A549 (cell line): ENCODE results near the gene LRRFIP2. TPM values are rescaled to one million over a fixed set of nuclear protein-coding genes. Genes with fewer than 3 reads are reported as not detected.

ENCODE experiments used
- ATAC-seq, 2 experiments: fragments of 200-7000 bp in 1 of 2; fragments of >200 bp in 1 of 2; cut with Nextera tagmentation in 1 of 2; cut with Tn5 transposase in 1 of 2; 3 replicates each; pipeline versions ENCODE4 v1.8.0 to v1.9.1; 2018 to 2020; ENCODE audit warnings: mild to moderate bottlenecking in 1 of 2, moderate library complexity in 1 of 2
- CTCF ChIA-PET: fragments of 300-600 bp; sonication (Branson Sonifier 250); formaldehyde crosslinking; extraction: SDS; loops from one replicate; lab custom pipeline; 2021; ENCODE audit warnings: antibody characterized with exemption, inconsistent platforms; lab: Yijun Ruan, JAX
- POLR2A ChIA-PET: fragments of 350-600 bp; formaldehyde crosslinking; extraction: SDS; loops from one replicate; lab custom pipeline; 2021; ENCODE audit warnings: antibody characterized with exemption, inconsistent platforms; lab: Yijun Ruan, JAX
- DNase-seq, 2 experiments: peaks; one replicate each; pipeline versions ENCODE4 v3.0.0 to v3.0.0-alpha.2; 2011 to 2016; ENCODE audit warnings: low read depth in 1 of 2, low spot score in 1 of 2
- FAIRE-seq: peaks from 2 replicates; lab custom pipeline; 2011; peaks lifted over from hg19 to GRCh38; lab: Jason Lieb, UNC
- H3K27ac ChIP-seq, 2 experiments: fragments of >200 bp; sonication (Bioruptor Twin); formaldehyde crosslinking; 3 replicates each; pipeline ENCODE4 v1.5.1; 2016 to 2017
- H3K4me1 ChIP-seq: fragments of >200 bp; sonication (Bioruptor Twin); formaldehyde crosslinking; 3 replicates; pipeline ENCODE4 v1.6.1; 2016
- H3K4me2 ChIP-seq: fragments of >200 bp; sonication (Bioruptor Twin); formaldehyde crosslinking; 3 replicates; pipeline ENCODE4 v1.6.1; 2016
- H3K4me3 ChIP-seq: fragments of >200 bp; sonication (Bioruptor Twin); formaldehyde crosslinking; 3 replicates; pipeline ENCODE4 v1.5.1; 2016
- H3K9me3 ChIP-seq: fragments of >200 bp; sonication (Bioruptor Twin); formaldehyde crosslinking; 3 replicates; pipeline ENCODE4 v1.6.1; 2016
- CBX2 ChIP-seq: fragments of 200-600 bp; sonication (generic); IDR thresholded peaks from 2 replicates; pipeline ENCODE4 v1.6.1; 2016; ENCODE audit warnings: low read depth, mild to moderate bottlenecking, borderline replicate concordance
- CHD2 ChIP-seq: fragments of 150-350 bp; IDR thresholded peaks from 2 replicates; pipeline ENCODE4 v1.6.1; 2014; ENCODE audit warnings: low read length; ENCODE audit not compliant: partially characterized antibody
- CTCF ChIP-seq: fragments of >200 bp; sonication (Bioruptor Twin); formaldehyde crosslinking; IDR thresholded peaks from 3 replicates; pipeline ENCODE4 v1.5.1; 2016
- E2F6 ChIP-seq: IDR thresholded peaks from 2 replicates; pipeline ENCODE4 v1.6.1; 2012; ENCODE audit warnings: low read depth, borderline replicate concordance
- ELK1 ChIP-seq: fragments of 150-350 bp; IDR thresholded peaks from 2 replicates; pipeline ENCODE4 v1.6.1; 2014; ENCODE audit warnings: low read depth, mild to moderate bottlenecking, low read length
- FOSL2 ChIP-seq, 2 experiments: fragments of 450-650 bp in 1 of 2; fragments of >200 bp in 1 of 2; sonication (Bioruptor Twin) in 1 of 2; formaldehyde crosslinking; IDR thresholded peaks; 2 replicates each; pipeline versions ENCODE4 v1.5.0 to v1.6.1; 2016 to 2020; ENCODE audit warnings: mild to moderate bottlenecking in 1 of 2, moderate library complexity in 1 of 2
- FOXS1 ChIP-seq: fragments of 250-450 bp; sonication (Bioruptor Pico); IDR thresholded peaks from 2 replicates; pipeline ENCODE4 v1.5.0; 2020; ENCODE audit warnings: mild to moderate bottlenecking, moderate library complexity
- HDAC2 ChIP-seq: fragments of 200-600 bp; sonication (generic); IDR thresholded peaks from 2 replicates; pipeline ENCODE4 v1.6.1; 2016
- HEYL ChIP-seq: fragments of 250-450 bp; sonication (Bioruptor Pico); IDR thresholded peaks from 2 replicates; pipeline ENCODE4 v1.8.0; 2021; ENCODE audit warnings: mild to moderate bottlenecking, moderate library complexity
- HMGXB4 ChIP-seq: fragments of 250-450 bp; sonication (Bioruptor Pico); IDR thresholded peaks from 2 replicates; pipeline ENCODE4 v1.5.0; 2021; ENCODE audit warnings: mild to moderate bottlenecking, moderate library complexity, borderline replicate concordance
- HOXB5 ChIP-seq: fragments of 250-450 bp; sonication (Bioruptor Pico); IDR thresholded peaks from 2 replicates; pipeline ENCODE4 v1.5.0; 2020; ENCODE audit warnings: mild to moderate bottlenecking, moderate library complexity
- KDM1A ChIP-seq: fragments of 200-600 bp; sonication (generic); IDR thresholded peaks from 2 replicates; pipeline ENCODE4 v1.6.1; 2016; ENCODE audit warnings: low read depth, mild to moderate bottlenecking
- KDM5A ChIP-seq: fragments of 200-600 bp; sonication (generic); IDR thresholded peaks from 2 replicates; pipeline ENCODE4 v1.6.1; 2016; ENCODE audit warnings: antibody characterized with exemption, mild to moderate bottlenecking
- MAZ ChIP-seq: fragments of 150-350 bp; IDR thresholded peaks from 2 replicates; pipeline ENCODE4 v1.6.1; 2014; ENCODE audit warnings: antibody characterized with exemption, low read depth, low read length, borderline replicate concordance
- RARB ChIP-seq: fragments of 250-450 bp; sonication (Bioruptor Pico); IDR thresholded peaks from 2 replicates; pipeline ENCODE4 v1.8.0; 2021; ENCODE audit warnings: mild to moderate bottlenecking, moderate library complexity
- REST ChIP-seq: fragments of 200-600 bp; sonication (generic); IDR thresholded peaks from 2 replicates; pipeline ENCODE4 v1.6.1; 2016; ENCODE audit warnings: antibody characterized with exemption, mild to moderate bottlenecking, moderate library complexity
- RFX5 ChIP-seq: fragments of 450-650 bp; IDR thresholded peaks from 2 replicates; pipeline ENCODE4 v1.7.1; 2014; ENCODE audit warnings: antibody characterized with exemption, mild to moderate bottlenecking, moderate library complexity
- USF2 ChIP-seq: fragments of 450-650 bp; IDR thresholded peaks from 2 replicates; pipeline ENCODE4 v1.6.1; 2014; ENCODE audit warnings: antibody characterized with exemption
- ZC3H11A ChIP-seq: fragments of 450-650 bp; IDR thresholded peaks from 2 replicates; pipeline ENCODE4 v1.6.1; 2014; ENCODE audit warnings: antibody characterized with exemption, mild to moderate bottlenecking
- WGBS: methylation state at CpG from one replicate; pipeline ENCODE4 v1.1.6; 2017; ENCODE audit errors: missing lambda C conversion rate; 5-methylcytosine and 5-hydroxymethylcytosine counted together
- polyA plus RNA-seq, 4 experiments: library from polyadenylated mRNA; depleted of rRNA in 3 of 4; stranded (reverse); fragments of >200 nt; fragmentation: RNase III in 1 of 4; extraction: RNeasy Plus Mini Kit Qiagen cat#74134 plus additional on column Dnase treatment in 1 of 4; gene quantifications; 2 replicates in 3 of 4; 3 replicates in 1 of 4; pipeline ENCODE4 v1.2.3, GENCODE V29; 2011 to 2017

The LRRFIP2 gene
- polyA plus RNA-seq, 2 of the 4 experiments (the other 2 are of a cell fraction), result 48.0 to 66.4 TPM

GRCh38 chr3:37217098-37217849 lies 42.9 kb upstream of the LRRFIP2 start:
- DNase-seq (no peak), FAIRE-seq (no peak), ATAC-seq (no peak)
- peak overlapping the region in 1 of 2 experiments; percentile 11; a peak in 1 of 6 replicates for H3K27ac ChIP-seq
- no peak overlapping the region for H3K4me3 ChIP-seq
- POLR2A ChIA-PET, result no interaction called here
- no peak overlapping the region for H3K4me2 ChIP-seq
- H3K9me3 ChIP-seq, result no peaks in the 10 kb centered on the region
- H3K4me1 ChIP-seq, result peaks cover 26% of the 10 kb centered on the region
- WGBS, result 84% methylated on average over 8 of the region's 10 CpGs
- CTCF ChIA-PET, result interaction anchor here (0.8 to 1.3 kb wide), 4 partner anchors 9 to 636 kb away, joined by 3 read pairs; no protein-coding TSS in a partner anchor
- TF ChIP-seq REST, result no peak
- TF ChIP-seq HDAC2, result no peak
- no peak for TF ChIP-seq MAZ
- TF ChIP-seq ZC3H11A, result no peak
- no peak for TF ChIP-seq E2F6
- TF ChIP-seq RARB (CRISPR knock-in tag), result no peak
- TF ChIP-seq HEYL (CRISPR knock-in tag), result no peak
- TF ChIP-seq HOXB5, result no peak
- no peak for TF ChIP-seq CBX2
- TF ChIP-seq ELK1, result no peak
- TF ChIP-seq USF2, result no peak
- no peak for TF ChIP-seq KDM5A
- TF ChIP-seq RFX5, result no peak
- TF ChIP-seq CHD2, result no peak
- TF ChIP-seq FOSL2 (IDR thresholded peaks at IDR 0.05), result no peak
- no peak for TF ChIP-seq FOSL2 (CRISPR knock-in tag; IDR thresholded peaks at IDR 0.05)
- TF ChIP-seq HMGXB4 (CRISPR knock-in tag), result no peak
- TF ChIP-seq KDM1A, result no peak
- no peak for TF ChIP-seq FOXS1
- TF ChIP-seq CTCF, result no peak
